ENCODE measurements around the gene RPS26.

RPS26 gene

DNA sequence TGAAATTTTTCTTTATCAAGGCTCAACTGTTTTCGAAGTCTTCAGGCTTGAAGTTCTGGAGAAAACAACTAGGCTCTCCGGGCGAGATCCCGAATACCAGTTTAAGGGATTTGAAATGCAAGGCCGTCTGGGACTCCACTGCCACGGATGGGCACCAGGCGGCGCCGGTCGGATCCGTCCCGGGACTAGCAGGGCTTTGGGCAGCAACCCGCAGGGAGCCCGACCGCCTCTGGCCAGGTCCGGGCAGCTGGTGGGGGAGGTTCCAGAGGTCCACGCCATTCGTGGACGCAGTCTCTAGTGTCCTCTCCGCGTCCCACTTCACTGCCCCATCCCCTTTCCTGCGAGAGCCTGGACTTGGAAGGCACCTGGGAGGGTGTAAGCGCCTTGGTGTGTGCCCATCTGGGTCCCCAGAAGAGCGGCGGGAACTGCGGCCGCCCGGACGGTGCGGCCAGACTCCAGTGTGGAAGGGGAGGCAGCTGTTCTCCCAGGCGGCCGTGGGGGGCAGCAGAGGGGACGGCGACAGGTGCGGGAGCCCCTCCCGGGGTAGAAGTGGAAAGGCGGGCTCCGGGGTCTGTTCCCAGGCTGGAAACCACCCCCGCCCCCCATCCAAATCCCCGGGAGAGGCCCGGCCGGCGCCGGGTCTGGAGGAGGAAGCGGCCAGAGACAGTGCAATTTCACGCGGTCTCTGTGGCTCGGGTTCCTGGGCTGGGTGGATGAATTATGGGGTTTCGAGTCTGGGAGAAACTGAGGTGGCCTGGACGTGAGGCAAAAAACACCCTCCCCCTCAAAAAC lies 37.4 kb downstream of the RPS26 start:
- DNase-seq = peak; percentile 51

GRCh38 chr12:56079723-56080555 lies 38.2 kb downstream of the RPS26 start, which contains the start of gene ERBB3:
TSS of gene ERBB3 (plus strand) at chr12:56080165. CDS start at chr12:56080301, 136 bp downstream.
- DNase-seq = peak; percentile 72

GRCh38 chr12:56080556-56081138 lies 38.9 kb downstream of the RPS26 start:
- DNase-seq = no peak

GRCh38 chr12:56081393-56082347 lies 40.0 kb downstream of the RPS26 start:
- no peak for DNase-seq

DNA sequence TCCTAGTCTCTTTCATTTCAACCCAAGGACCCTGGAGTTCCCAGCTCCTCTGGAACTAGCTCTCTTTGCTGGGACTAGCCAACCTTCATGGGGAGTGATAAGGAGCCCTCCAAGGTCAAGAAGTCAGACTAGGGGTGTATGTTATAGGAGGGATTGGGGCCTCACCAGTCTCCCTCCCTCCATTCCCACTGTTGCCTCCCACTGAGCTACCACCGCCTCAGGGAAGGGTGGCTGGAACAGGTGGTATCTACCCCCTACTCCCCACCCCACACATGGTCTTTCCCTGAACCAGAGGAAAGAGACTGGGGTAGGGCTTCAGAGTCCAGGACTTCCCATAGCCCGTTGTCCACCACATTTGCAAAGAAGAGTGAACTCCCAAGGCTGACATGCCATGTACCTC lies 40.7 kb downstream of the RPS26 start:
- no peak for DNase-seq

- no peak for DNase-seq
Measured at GRCh38 chr12:56082967-56083366, 41.2 kb downstream of the RPS26 start.

- DNase-seq = no peak
Measured at GRCh38 chr12:56084958-56085543, 43.3 kb downstream of the RPS26 start.

- DNase-seq = no peak
Measured at GRCh38 chr12:56086096-56086495, 44.4 kb downstream of the RPS26 start.

- DNase-seq = no peak
Measured at GRCh38 chr12:56086608-56087007, 44.9 kb downstream of the RPS26 start.

- no peak for DNase-seq
Measured at GRCh38 chr12:56087220-56087619, 45.5 kb downstream of the RPS26 start.
